Measurements from ENCODE around the gene C16orf90.
A peak's percentile ranks its signal among the peaks of the same experiment; 100 is the strongest.

Gene C16orf90

DNA sequence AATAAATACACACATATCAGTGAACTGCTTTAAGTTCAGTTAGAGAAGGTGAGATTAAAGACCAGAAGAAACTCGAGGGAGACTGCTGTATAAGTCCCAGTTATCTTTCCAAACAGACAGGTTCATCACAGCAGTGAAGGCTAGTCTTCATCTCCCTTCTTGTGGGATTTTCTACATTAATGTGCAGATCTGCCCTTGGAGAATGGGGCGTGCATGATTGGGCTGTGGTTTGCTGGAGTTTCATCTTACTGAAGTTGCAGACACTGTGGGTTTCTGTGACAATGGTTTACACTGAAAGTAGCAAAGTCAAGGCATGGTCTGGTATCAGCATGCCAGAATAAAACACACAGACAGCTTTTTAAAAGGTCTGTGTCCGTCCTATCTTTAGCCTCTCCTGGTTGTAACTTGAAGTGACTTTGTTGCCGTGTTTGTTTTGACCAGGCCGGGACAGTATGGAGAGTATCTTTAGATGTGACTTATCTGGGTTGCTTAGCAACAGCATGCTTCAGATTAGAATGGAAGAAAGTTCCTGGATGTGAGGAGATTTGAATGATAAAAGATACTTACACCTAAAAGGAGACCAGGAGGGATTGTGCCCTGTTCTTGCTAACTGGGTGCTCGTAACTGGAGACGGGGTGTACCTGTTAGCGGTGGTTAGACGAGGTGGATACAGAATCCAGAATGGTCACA lies 35.7 kb downstream of the C16orf90 start:
- Histone ChIP-seq H3K4me3 (ENCODE audit: insufficient read depth, low read length, poor library complexity, severe bottlenecking) (peak overlapping the region; percentile 77), H3K79me2 (ENCODE audit: insufficient read depth, low read length) (peaks cover 64% of the 10 kb centered on the region), H3F3A (ENCODE audit: insufficient read depth) (peaks cover 15% of the 10 kb centered on the region), H3K9ac (ENCODE audit: low read length) (peak overlapping the region; percentile 80), H4K20me1 (ENCODE audit: low read depth, low read length) (peaks cover 6% of the 10 kb centered on the region; the same call in 1 of the 2 replicates), H3K27me3 (ENCODE audit: low read length) (no peaks in the 10 kb centered on the region), H2AFZ (ENCODE audit: low read depth, low read length, severe bottlenecking) (no peak overlapping the region), H3K9me3 (ENCODE audit: insufficient read depth, low read length) (no peaks in the 10 kb centered on the region), H3K36me3 (ENCODE audit: low read length) (no peaks in the 10 kb centered on the region), H3K4me2 (ENCODE audit: low read depth, low read length, poor library complexity, severe bottlenecking) (peak overlapping the region; percentile 96), H3K27ac (ENCODE audit: low read depth, low read length) (peak overlapping the region; percentile 64), H3K9me2 (replicated peaks; ENCODE audit: insufficient read depth, low read length) (no peaks in the 10 kb centered on the region)
- TF ChIP-seq, protein P1, sequence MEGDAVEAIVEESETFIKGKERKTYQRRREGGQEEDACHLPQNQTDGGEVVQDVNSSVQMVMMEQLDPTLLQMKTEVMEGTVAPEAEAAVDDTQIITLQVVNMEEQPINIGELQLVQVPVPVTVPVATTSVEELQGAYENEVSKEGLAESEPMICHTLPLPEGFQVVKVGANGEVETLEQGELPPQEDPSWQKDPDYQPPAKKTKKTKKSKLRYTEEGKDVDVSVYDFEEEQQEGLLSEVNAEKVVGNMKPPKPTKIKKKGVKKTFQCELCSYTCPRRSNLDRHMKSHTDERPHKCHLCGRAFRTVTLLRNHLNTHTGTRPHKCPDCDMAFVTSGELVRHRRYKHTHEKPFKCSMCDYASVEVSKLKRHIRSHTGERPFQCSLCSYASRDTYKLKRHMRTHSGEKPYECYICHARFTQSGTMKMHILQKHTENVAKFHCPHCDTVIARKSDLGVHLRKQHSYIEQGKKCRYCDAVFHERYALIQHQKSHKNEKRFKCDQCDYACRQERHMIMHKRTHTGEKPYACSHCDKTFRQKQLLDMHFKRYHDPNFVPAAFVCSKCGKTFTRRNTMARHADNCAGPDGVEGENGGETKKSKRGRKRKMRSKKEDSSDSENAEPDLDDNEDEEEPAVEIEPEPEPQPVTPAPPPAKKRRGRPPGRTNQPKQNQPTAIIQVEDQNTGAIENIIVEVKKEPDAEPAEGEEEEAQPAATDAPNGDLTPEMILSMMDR (IDR thresholded peaks at IDR 0.05; ENCODE audit: insufficient read depth, low read length, poor library complexity, severe bottlenecking) = no peak
- TF ChIP-seq EZH2phosphoT487 (conservative IDR thresholded peaks at IDR 0.05; ENCODE audit: low read length) = no peak

DNA sequence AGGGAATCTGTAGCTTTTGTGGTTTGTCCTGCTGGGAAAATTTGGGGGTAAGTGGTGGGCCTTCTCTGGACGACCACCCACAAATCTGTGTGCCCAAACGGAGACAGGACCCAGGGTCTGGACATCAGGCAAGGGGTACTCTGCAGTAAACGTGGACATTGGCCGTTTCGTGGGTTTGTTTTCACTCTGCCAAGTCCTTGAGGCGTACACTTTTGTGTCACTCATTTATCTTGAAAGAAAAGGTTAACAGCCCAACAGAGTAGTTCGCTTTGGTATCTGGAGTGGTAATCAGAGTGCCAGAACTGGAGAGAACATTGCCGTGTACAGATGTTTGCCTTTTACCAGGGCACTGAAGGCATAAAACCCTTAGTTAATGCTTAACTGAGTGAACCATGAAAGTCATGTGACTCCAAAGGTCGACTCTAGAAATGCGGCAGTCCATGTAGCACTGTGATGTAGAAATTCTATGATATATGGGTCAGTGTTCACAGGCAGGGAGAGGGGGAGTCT lies 36.4 kb downstream of the C16orf90 start:
- Histone ChIP-seq H3K4me3 (ENCODE audit: insufficient read depth, low read length, poor library complexity, severe bottlenecking) (peak overlapping the region; percentile 77), H2AFZ (ENCODE audit: low read depth, low read length, severe bottlenecking) (no peak overlapping the region), H3K27ac (ENCODE audit: low read depth, low read length) (peak overlapping the region; percentile 64), H3K4me2 (ENCODE audit: low read depth, low read length, poor library complexity, severe bottlenecking) (peak overlapping the region; percentile 96), H4K20me1 (ENCODE audit: low read depth, low read length) (peaks cover 3% of the 10 kb centered on the region; the same call in 1 of the 2 replicates), H3K9ac (ENCODE audit: low read length) (peak overlapping the region; percentile 80), H3K36me3 (ENCODE audit: low read length) (no peaks in the 10 kb centered on the region), H3K9me2 (replicated peaks; ENCODE audit: insufficient read depth, low read length) (no peaks in the 10 kb centered on the region), H3K9me3 (ENCODE audit: insufficient read depth, low read length) (no peaks in the 10 kb centered on the region), H3K79me2 (ENCODE audit: insufficient read depth, low read length) (peaks cover 57% of the 10 kb centered on the region), H3K27me3 (ENCODE audit: low read length) (no peaks in the 10 kb centered on the region), H3F3A (ENCODE audit: insufficient read depth) (peaks cover 15% of the 10 kb centered on the region)
- TF ChIP-seq, protein P1 (IDR thresholded peaks at IDR 0.05; ENCODE audit: insufficient read depth, low read length, poor library complexity, severe bottlenecking) = no peak
- no peak for TF ChIP-seq EZH2phosphoT487 (conservative IDR thresholded peaks at IDR 0.05; ENCODE audit: low read length)

DNA sequence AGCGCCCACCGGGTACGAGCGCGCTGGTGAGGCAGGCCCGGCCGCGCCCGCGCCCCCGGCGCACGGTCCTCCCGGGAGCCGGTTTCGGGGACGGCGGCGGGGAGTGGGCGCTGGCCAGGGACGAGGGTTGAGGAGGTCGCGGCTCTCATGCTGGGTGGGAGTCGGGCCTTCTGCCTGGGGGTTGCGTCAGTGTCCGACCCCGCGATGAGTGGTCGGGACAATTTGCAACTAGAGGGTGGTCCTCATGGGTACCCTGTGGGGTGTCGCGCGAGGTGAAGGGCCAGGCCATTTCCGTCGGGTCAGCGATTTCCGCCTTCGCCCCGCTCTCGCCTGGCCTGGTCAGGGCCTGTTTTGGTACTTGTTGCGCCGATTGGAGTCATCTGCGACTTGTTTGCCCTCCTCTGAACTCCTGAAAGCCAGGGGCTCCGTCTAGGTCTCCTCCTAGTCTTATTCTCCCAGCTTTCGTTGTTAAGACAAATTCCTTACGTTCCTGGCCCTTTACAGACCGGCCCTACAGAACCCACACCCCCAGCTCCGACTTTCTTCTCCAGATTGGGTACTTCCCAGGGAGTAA lies 36.9 kb downstream of the C16orf90 start:
- Histone ChIP-seq H3K79me2 (ENCODE audit: insufficient read depth, low read length) (peaks cover 52% of the 10 kb centered on the region), H3K27ac (ENCODE audit: low read depth, low read length) (peak overlapping the region; percentile 64), H3K9ac (ENCODE audit: low read length) (peak overlapping the region; percentile 80), H3K36me3 (ENCODE audit: low read length) (no peaks in the 10 kb centered on the region), H4K20me1 (ENCODE audit: low read depth, low read length) (peaks cover 3% of the 10 kb centered on the region; the same call in 1 of the 2 replicates), H3K4me3 (ENCODE audit: insufficient read depth, low read length, poor library complexity, severe bottlenecking) (peak overlapping the region; percentile 77), H3K27me3 (ENCODE audit: low read length) (no peaks in the 10 kb centered on the region), H3K9me3 (ENCODE audit: insufficient read depth, low read length) (no peaks in the 10 kb centered on the region), H3K9me2 (replicated peaks; ENCODE audit: insufficient read depth, low read length) (no peaks in the 10 kb centered on the region), H2AFZ (ENCODE audit: low read depth, low read length, severe bottlenecking) (no peak overlapping the region), H3F3A (ENCODE audit: insufficient read depth) (peaks cover 15% of the 10 kb centered on the region), H3K4me2 (ENCODE audit: low read depth, low read length, poor library complexity, severe bottlenecking) (peak overlapping the region; percentile 96)
- no peak for TF ChIP-seq EZH2phosphoT487 (conservative IDR thresholded peaks at IDR 0.05; ENCODE audit: low read length)
- TF ChIP-seq, protein P1 (IDR thresholded peaks at IDR 0.05; ENCODE audit: insufficient read depth, low read length, poor library complexity, severe bottlenecking) = no peak
